Measurements from ENCODE around the gene ZDHHC20. TPM values are rescaled to one million over a fixed set of nuclear protein-coding genes. Genes with fewer than 3 reads are reported as not detected.

Gene ZDHHC20
- polyA plus RNA-seq, 1 of the 3 experiments (the other 2 are of a cell fraction): 8.7 TPM

GRCh38 chr13:21364357-21364756 is 94.7 kb downstream of the ZDHHC20 start:
- ChIA-PET POLR2A (interaction anchor here (0.6 kb wide), 1 partner anchor 62 kb away, joined by 4 read pairs; no protein-coding TSS in a partner anchor), CTCF (no interaction called here)
- no peak overlapping the region for H3K4me2 ChIP-seq
- no peaks in the 10 kb centered on the region for H3K9me2 ChIP-seq
- H3K4me1 ChIP-seq (ENCODE audit: control insufficient read depth in 1 of 2, insufficient read depth in 2 of 2, low read depth in 1 of 2, low read length in 1 of 2): no peaks in the 10 kb centered on the region
- H3K27me3 ChIP-seq (ENCODE audit: insufficient read depth): no peaks in the 10 kb centered on the region; the same call in 1 of the 2 replicates
- no peak overlapping the region for H3K27ac ChIP-seq (ENCODE audit: low read depth in 2 of 2, low read length in 1 of 2)
- no peaks in the 10 kb centered on the region for H3K36me3 ChIP-seq (replicated peaks in 1 of 2; ENCODE audit: control insufficient read depth in 1 of 2, insufficient read depth in 2 of 2, low read length in 1 of 2)
- 25% methylated on average over 5 of the region's 7 CpGs for WGBS (ENCODE audit: low lambda C conversion rate)
- H3K9ac ChIP-seq: no peak overlapping the region
- TF ChIP-seq FOXJ3 (CRISPR knock-in tag; IDR thresholded peaks at IDR 0.05) (no peak), REST (IDR thresholded peaks at IDR 0.05; ENCODE audit: low read depth, low read length) (no peak), EP300 (IDR thresholded peaks at IDR 0.05; ENCODE audit: borderline replicate concordance in 1 of 2, low read depth in 1 of 2, low read length in 1 of 2) (no peak), ELF1 (IDR thresholded peaks at IDR 0.05) (no peak), JUND (IDR thresholded peaks at IDR 0.05) (no peak), IRF3 (IDR thresholded peaks at IDR 0.05; ENCODE audit: low read depth, low read length) (no peak), TCF12 (IDR thresholded peaks at IDR 0.05) (no peak), TAF1 (IDR thresholded peaks at IDR 0.05; ENCODE audit: borderline replicate concordance, low read depth, low read length) (no peak), FOSL2 (IDR thresholded peaks at IDR 0.05; ENCODE audit: borderline replicate concordance, low read depth) (no peak), MAX (IDR thresholded peaks at IDR 0.05; ENCODE audit: low read depth) (no peak), GABPA (IDR thresholded peaks at IDR 0.05; ENCODE audit: low read depth) (no peak), RAD21 (IDR thresholded peaks at IDR 0.05; ENCODE audit: low read length) (no peak), RCOR1 (IDR thresholded peaks at IDR 0.05; ENCODE audit: low read length) (no peak), TEAD4 (IDR thresholded peaks at IDR 0.05; ENCODE audit: borderline replicate concordance, insufficient read depth) (no peak), SIN3A (IDR thresholded peaks at IDR 0.05; ENCODE audit: borderline replicate concordance, low read depth, low read length) (no peak), MXI1 (IDR thresholded peaks at IDR 0.05; ENCODE audit: low read depth, low read length) (no peak), USF2 (IDR thresholded peaks at IDR 0.05; ENCODE audit: borderline replicate concordance, low read depth, low read length) (no peak), PBX3 (IDR thresholded peaks at IDR 0.05) (no peak)
- H4K20me1 ChIP-seq (ENCODE audit: insufficient read depth): no peaks in the 10 kb centered on the region
- no peaks in the 10 kb centered on the region for H3K79me2 ChIP-seq (ENCODE audit: insufficient read depth)
- DNase-seq: no peak
- no peaks in the 10 kb centered on the region for H3F3A ChIP-seq (replicated peaks; ENCODE audit: insufficient read depth)
- H3K4me3 ChIP-seq (ENCODE audit: low read depth in 2 of 2, low read length in 1 of 2): no peak overlapping the region
- no peaks in the 10 kb centered on the region for H3K9me3 ChIP-seq
- no peak overlapping the region for H2AFZ ChIP-seq (ENCODE audit: low read depth)
